ENCODE results near the gene SACM1L. TPM values are rescaled to one million over a fixed set of nuclear protein-coding genes. Genes with fewer than 3 reads are reported as not detected.
"Not testable (repeated sequence)": the region's sequence is repeated elsewhere in the genome, so short reads cannot be mapped to it uniquely, and the experiment has no call there.

The SACM1L gene
- polyA plus RNA-seq, 3 donors, result 55.5 to 79.3 (median 67.6) TPM

DNA sequence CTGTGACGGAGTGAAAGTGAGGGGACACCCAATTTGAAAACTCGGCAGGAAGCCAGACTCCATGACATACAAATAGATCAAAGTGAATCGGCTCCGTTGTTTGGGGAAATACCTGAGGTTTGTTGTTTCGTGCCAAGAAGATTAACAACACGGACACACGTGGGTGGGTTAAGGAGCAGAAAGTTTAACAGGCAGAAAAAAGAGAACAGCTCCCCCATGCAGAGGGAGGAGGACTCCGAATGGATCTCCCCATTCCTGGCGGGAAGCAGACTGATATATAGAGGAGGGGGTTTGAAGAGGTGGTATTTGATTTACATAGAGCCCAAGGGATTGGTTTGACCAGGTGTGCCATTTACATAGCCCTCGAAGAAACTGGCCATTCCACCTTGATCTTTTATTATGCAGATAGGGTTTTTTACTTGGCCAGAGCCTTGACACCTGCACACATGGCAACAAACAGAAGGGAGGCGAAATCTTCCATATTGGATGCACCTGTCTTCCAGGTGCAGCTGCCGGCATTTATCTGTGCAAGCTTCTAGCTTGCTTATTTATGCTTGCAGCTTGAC, 4.8 kb upstream of the SACM1L start:
- peak in 1 of 11 donors; percentile 20 for DNase-seq (ENCODE audit: extremely low read depth in 1 of 11, low read depth in 9 of 11, low spot score in 4 of 11)

DNA sequence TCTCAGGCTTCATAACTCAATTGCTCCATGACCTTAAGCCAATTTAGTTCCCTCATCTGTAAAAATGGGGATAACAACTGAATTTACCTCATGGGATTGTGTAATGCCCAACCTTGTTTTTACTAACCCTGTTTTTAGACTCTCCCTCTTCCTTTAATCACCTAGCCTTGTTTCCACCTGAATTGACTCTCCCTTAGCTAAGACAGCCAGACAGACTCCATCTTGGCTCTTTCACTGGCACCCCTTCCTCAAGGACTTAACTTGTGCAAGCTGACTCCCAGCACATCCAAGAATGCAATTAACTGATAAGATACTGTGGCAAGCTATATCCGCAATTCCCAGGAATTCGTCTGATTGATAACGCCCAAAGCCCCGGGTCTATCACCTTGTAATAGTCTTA, 3.5 kb upstream of the SACM1L start:
- not testable (repeated sequence) for DNase-seq (ENCODE audit: extremely low read depth in 1 of 11, low read depth in 9 of 11, low spot score in 4 of 11)

DNA sequence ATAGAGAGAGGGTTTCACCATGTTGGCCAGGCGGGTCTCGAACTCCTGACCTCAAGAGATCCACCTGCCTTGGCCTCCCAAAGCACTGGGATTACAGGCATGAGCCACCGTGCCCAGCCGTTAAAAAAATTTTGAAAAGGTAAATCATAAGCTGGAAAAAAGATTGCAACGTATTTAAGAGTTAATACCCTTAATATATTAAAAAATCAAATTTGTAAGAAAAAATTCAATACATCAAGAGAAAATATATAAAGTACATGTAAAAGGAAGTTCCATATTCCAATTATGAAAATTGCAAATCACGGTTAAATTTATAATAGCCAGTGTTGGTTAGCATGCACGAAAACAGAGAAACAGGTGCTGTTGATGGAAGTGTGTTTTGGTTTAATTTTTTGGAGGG, 2.3 kb upstream of the SACM1L start:
- DNase-seq (ENCODE audit: extremely low read depth in 1 of 11, low read depth in 9 of 11, low spot score in 4 of 11), result no peak

DNA sequence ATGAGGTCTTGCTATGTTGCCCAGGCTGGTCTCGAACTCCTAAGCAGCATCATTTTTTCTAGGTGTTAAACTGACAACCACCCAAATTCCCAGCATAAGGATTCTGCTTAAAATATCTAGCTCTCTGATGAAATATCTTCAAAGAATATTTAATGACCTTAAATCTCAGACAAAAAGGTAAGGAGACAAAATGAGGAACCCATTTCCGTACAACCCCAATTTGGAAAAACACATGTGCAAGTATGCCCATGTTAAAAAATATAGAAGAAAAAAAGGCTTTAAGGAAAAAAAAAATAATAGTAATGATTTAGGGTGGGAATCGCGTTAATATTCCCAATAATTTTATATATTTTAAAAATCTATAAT, 1.4 kb upstream of the SACM1L start:
- no peak for DNase-seq (ENCODE audit: extremely low read depth in 1 of 11, low read depth in 9 of 11, low spot score in 4 of 11)

DNA sequence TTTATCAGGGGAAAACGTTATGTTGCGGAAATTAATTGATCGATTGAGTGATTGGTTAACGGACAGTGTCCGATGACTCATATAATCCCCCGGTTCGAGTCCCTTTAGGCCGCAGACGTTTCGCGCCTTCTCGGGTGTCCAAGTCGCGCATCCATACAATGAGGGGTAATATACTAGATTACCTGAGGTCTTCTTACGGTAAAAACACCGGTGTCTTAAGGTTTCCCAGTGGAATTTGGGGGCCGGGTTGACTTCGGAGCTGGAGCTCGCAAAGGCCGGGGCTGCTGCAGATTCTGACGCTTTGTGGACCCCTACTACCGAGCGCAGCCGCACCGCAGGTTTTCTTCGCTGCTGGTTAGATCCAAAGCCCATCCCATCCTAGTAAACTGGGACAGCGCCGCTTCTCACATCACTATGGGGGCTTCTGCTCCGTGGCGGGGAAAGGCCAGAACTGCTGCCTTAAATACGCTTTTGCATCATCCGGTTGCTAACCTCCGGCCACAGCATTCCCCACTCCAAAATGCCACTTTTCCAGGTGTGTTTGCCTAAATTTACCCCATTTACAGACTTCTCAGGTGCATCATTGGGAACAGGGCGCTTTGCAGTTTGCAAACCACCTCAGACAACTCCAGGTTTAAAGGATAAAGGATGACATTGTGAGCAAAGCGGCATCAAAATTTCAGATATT, 858 bp upstream of the SACM1L start:
- DNase-seq (ENCODE audit: extremely low read depth in 1 of 11, low read depth in 9 of 11, low spot score in 4 of 11), result peak in 3 of 11 donors; percentile 29 to 39 (median 37)

DNA sequence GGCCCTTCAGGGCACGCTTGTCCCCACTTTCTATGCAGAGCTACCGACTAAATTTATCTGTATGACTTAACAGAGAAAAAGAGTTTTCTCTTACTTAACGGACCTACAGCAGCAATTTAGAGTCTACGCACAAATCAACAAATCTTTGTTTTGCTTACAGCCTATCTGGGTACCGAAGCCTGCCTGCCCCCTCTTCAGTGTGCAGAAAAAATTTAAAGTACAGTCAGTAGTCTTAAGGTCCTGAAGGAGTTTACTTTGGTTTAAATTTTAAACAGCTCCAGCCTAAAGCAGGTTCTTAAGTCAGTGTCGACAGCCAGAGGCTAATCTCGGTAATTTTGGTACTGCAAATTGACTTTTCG, 570 bp downstream of the SACM1L start:
- no peak for DNase-seq (ENCODE audit: extremely low read depth in 1 of 11, low read depth in 9 of 11, low spot score in 4 of 11)

DNA sequence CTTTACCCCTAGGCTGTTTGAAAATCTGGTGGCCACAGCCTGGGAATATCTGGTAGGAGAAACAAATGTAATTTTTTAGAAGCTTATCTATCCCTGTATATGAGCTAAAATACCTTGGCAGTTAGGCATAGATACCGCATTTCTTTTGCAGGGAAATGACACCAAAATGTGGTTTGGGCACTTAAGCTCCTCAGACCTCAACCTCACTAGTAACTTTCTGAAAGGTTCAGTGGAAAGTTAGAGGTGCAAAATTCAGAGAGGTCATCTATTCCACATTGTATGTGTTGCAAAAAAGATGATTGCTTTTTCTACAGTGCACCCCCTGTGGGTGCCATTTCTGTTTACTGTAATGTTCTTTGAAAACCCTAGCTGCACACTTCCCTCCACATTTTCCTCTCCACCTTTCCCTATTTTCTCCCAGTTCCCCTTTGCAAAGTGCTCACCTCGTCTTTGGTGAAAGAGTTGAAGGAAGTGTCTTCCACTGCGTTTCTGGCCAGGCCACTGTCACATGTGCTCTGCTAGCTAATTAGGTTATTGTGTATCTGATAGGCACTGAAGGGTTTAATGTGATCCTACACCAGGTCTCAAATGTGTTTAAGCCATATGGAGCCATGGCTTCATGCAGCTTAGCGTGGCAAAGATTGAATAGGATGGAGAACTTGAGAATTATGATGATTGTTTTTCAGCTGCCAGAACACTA, 1.3 kb downstream of the SACM1L start:
- DNase-seq (ENCODE audit: extremely low read depth in 1 of 11, low read depth in 9 of 11, low spot score in 4 of 11), result no peak

DNA sequence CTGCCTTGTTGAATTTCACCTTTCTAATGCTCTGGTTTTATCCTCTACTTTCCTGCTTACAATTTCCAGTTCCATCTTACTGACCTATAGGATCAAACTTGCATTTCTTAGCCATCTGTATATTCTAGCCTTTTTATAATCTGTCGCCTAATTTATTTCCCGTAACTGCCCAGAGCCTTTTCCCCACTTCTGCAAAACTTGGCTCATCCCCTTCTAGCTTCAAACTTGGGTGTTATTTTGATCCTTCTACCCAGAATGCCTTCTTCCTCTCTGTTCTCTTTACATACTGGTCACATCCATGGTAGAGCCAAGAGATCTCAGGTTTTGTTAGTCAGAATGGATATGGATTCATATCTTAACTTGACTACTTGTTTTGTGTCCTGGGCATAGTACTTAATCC, 2.6 kb downstream of the SACM1L start:
- no peak for DNase-seq (ENCODE audit: extremely low read depth in 1 of 11, low read depth in 9 of 11, low spot score in 4 of 11)

DNA sequence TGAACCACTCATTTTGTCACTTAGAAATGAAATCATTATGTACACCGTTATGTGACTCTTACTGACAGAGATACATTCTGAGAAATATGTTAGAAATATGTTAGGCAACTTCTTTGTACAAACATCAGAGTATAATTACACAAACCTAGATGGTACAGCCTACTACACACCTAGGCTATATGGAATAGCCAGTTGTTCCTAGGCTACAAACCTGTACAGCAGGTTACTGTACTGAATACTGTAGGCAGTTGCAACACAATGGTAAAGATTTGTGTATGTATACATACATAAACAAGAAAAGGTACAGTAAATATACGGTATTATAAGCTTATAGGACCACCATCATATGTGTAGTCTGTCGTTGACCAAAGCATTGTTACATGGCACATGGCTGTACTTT, 3.7 kb downstream of the SACM1L start:
- no peak for DNase-seq (ENCODE audit: extremely low read depth in 1 of 11, low read depth in 9 of 11, low spot score in 4 of 11)

DNA sequence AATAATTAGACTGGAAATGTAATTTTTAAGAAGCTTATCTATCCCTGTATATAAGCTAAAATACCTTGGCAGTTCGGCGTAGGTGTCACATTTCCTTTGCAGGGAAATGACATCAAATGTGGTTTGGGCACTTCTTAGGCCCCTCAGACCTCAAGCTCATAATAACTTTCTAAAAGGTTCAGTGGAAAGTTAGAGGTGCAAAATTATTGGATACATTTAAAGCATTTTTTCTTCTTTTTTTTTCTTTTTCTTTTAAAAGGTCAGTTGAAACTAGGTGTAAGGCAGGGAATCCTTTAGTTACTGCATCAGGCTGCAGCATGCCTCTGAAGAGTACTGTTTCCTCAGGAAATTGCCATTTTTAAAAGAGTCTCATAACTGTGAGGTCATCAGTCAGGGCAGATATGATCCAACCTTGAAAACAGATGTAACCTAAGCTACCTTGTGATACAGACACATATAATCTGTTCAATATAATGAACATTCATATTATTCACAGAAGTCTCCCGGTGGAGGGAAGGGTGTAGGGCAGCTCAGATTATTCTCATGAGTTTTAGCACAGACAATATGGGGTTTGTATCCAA, 4.8 kb downstream of the SACM1L start:
- DNase-seq (ENCODE audit: extremely low read depth in 1 of 11, low read depth in 9 of 11, low spot score in 4 of 11), result no peak

DNA sequence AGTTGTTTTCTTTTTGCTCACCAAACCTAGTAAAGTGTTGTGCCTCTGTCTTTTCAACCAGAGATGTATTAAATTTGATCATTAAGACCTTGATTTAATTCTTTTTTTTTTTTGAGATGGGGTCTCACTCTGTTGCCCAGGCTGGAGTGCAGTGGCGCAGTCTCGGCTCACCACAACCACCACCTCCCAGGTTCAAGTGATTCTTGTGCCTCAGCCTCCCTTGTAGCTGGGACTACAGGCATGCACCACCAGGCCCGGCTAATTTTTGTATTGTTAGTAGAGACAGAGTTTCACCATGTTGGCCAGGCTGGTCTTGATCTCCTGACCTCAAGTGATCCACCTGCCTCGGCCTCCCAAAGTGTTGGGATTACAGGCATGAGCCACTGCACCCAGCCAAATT, 6.0 kb downstream of the SACM1L start:
- not testable (repeated sequence) for DNase-seq (ENCODE audit: extremely low read depth in 1 of 11, low read depth in 9 of 11, low spot score in 4 of 11)

DNA sequence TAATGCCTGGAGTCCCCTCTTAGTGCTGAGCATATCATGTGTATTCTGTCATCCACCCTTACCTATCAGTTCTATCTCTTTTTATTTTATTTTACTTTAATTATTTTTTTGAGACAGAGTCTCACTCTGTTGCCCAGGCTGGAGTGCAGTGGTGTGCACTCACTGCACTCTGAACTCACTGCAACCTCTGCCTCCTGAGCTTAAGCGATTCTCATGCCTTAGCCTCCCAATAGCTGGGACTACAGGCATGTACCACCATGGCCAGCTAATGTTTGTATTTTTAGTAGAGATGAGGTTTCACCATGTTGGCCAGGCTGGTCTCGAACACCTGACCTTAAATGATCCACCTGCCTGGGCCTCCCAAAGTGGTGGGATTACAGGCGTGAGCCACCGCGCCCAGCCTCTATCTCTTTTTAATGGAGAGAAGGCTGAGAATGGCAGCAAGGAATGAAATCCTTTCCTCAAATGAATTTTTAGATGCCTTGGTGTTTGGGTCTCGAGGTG, 11.4 kb downstream of the SACM1L start:
- DNase-seq (ENCODE audit: extremely low read depth in 1 of 11, low read depth in 9 of 11, low spot score in 4 of 11), result no peak

DNA sequence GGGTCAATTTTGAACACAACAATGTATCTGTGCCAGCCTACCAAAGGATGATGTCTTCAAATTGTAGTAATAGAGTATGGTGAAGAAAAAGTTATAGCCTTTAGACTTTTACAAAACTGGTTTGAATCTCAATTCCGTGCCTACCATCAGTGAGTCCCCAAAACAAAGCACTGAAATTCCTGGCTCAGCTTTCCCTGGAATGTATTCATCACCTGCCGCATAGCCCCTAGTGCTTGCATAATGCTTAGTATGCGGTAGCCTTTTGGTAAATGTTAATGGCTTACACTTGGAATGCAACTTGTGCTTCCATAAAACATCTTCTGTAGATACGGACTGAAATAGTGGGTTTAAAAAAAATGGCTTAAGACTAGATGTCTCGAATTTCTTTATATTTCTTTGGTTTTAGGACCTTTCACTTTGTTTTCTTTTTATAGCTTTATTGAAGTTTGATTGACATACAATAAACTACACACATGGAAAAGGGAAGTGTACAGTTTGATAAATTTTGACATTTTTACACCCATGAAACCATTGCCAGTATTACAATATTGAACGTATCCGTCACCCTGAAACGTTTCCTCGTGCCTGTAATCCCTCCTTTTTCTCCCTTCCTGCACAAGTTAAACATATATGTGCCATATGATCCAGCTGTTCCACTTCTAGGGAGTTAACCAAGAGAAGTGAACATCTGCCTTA, 12.1 kb downstream of the SACM1L start:
- DNase-seq (ENCODE audit: extremely low read depth in 1 of 11, low read depth in 9 of 11, low spot score in 4 of 11), result peak in 3 of 11 donors; percentile 38 to 49 (median 45)

DNA sequence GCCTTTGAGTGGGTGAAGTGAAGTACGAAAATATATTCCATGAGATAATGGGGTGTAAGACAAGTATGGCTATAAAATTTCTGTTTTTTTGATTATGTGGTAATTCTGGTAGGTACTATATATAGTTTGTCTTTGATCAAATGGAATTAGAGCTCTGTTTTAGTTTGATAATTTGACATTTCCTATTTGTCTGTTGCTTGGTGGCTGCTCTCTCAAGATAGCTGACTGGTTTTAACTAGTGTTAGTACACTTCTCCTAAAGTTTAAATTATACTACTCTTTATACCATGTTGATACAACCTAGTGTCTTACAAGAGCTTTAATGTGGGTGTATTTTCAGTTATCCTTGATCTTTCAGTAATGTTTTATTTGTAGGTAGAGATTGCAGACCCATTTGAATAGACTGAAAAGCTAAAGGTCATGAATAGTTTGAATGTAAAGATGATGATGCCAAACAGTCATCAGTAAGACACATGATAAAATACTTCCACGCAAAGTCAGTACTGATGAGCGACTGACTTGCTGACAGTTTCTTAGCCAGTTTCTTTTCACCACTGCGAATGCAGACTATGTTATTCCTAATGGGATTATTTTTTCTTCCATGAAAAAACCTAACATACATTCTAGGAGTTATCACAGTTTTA, 15.2 kb downstream of the SACM1L start:
- DNase-seq (ENCODE audit: extremely low read depth in 1 of 11, low read depth in 9 of 11, low spot score in 4 of 11), result no peak

DNA sequence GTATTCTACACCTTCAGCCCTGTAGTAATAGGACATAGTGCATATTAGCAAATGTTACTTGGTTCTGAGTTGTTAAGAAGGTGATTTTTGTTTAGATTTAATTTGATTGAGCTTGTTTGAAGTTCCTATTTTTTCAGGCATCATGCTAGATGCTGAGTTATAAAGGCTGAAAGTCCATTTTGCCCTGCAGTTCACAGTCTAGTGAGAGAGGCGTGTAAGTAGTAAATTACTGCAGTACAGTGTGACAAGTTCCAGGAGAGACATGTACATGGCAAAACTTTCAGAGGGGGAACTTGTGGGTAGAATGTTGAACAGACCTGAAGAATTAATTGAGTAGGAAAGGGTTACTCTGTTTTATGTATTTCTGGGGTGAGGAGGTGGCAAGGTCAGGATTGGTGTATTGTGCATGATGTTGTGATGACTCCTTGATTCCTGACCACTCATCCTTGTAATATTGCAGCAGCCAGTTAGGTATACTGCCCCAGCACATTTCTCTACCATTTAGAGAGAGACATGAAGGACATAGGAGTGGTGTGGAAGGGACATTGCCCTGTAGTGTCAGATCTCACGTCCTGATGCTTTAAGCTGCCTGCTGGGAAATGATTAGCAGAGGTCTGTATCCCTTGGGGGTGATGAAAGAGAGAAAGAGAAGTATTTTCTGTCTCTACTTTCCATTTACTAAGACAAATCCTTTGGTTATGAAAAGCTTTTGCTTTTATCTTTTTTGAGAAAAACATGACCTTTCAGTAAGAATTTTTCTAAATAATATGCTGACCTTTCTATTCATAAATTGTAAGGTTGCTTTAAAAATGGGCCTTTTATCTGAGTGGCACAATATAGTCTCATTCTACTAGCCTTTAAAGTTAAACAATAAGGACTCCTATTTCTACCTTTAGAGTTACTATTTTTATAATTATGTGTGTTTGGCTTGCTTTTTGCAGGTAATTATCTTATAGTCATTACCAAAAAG, 16.9 kb downstream of the SACM1L start:
- no peak for DNase-seq (ENCODE audit: extremely low read depth in 1 of 11, low read depth in 9 of 11, low spot score in 4 of 11)

DNA sequence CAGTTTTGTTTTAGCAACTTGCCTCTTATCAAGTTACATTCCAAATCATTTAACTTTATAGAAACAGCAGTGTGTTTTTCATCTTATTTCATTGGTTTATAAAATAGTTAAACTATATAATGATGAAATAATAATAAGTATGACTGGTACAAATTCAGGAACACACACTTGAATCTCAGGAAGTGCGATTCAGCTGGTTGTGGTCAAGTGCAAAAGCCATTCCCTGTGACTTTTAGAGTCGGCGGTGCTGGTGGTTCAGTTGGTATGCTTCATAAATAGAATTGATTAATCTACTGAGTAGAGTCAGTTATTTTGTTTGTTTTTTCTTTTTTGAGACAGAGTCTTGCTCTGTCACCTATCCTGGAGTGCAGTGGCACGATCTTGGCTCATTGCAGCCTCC, 22.7 kb downstream of the SACM1L start:
- no peak for DNase-seq (ENCODE audit: extremely low read depth in 1 of 11, low read depth in 9 of 11, low spot score in 4 of 11)

DNA sequence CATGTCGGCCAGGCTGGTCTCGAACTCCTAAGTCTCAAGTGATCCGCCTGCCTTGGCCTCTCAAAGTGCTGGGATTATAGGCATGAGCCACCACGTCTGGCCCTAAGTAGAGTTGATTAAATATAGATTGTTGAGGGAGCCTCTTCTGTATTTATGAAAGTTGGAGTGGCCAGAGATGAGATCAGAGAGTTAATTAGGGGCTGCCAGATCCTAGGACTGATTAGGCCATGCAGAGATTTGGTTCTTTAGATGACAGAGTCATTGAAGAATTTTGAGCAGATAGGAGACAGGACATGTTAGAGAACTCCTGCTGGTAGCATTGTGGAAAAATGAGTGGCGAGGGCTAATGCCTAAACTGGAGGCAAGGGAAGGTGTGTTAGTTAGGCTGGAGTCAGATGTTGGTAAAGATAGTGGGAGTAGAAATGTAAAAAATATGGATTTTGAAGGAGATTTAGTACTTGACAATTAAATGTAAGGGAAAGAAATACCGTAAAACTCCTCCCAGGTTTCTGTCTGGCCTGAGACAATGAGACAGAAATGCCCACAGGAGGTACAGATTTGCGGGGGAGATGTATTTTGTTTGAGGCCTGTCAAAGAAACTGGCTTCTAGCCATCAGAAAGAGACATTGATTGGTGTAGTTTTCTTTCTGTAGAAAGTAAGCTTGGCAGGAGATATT, 23.4 kb downstream of the SACM1L start:
- no peak for DNase-seq (ENCODE audit: extremely low read depth in 1 of 11, low read depth in 9 of 11, low spot score in 4 of 11)
